Karpas-422 (cell line): ENCODE data around the gene IFT25. TPM values are rescaled to one million over a fixed set of nuclear protein-coding genes. Genes with fewer than 3 reads are reported as not detected.
"Not testable (repeated sequence)": the region's sequence is repeated elsewhere in the genome, so short reads cannot be mapped to it uniquely, and the experiment has no call there.

Experiments used
- DNase-seq: peaks from one replicate; pipeline ENCODE4 v3.0.0-alpha.2; 2015
- H2AFZ ChIP-seq: fragments of 200-600 bp; sonication (generic); 2 replicates; pipeline ENCODE4 v1.6.1; 2014; ENCODE audit warnings: antibody characterized with exemption, low read length, mixed read lengths
- H3K27ac ChIP-seq: fragments of 200-600 bp; sonication (generic); 2 replicates; pipeline ENCODE4 v1.5.1; 2014; ENCODE audit warnings: mild to moderate bottlenecking, low read length, moderate library complexity
- H3K27me3 ChIP-seq: fragments of 200-600 bp; sonication (generic); 2 replicates; pipeline ENCODE4 v1.6.1; 2014; ENCODE audit warnings: low read length, mixed read lengths
- H3K36me3 ChIP-seq: fragments of 200-600 bp; sonication (generic); 2 replicates; pipeline ENCODE4 v1.6.1; 2014; ENCODE audit warnings: low read length, mixed read lengths; ENCODE audit not compliant: insufficient read depth
- H3K4me1 ChIP-seq: fragments of 200-600 bp; sonication (generic); 2 replicates; pipeline ENCODE4 v1.6.1; 2014; ENCODE audit warnings: mild to moderate bottlenecking, low read length, mixed read lengths
- H3K4me2 ChIP-seq: fragments of 200-600 bp; sonication (generic); 2 replicates; pipeline ENCODE4 v1.6.1; 2014; ENCODE audit warnings: low read length, low read depth, mild to moderate bottlenecking; ENCODE audit not compliant: poor library complexity, severe bottlenecking
- H3K4me3 ChIP-seq: fragments of 200-600 bp; sonication (generic); 2 replicates; pipeline ENCODE4 v1.5.1; 2014; ENCODE audit warnings: mild to moderate bottlenecking, antibody characterized with exemption, low read length, mixed read lengths
- H3K79me2 ChIP-seq: fragments of 200-600 bp; sonication (generic); 2 replicates; pipeline ENCODE4 v1.6.1; 2014; ENCODE audit warnings: mild to moderate bottlenecking, low read length, mixed read lengths
- H3K9ac ChIP-seq: fragments of 200-600 bp; sonication (generic); 2 replicates; pipeline ENCODE4 v1.6.0; 2014; ENCODE audit warnings: low read length
- H3K9me2 ChIP-seq: fragments of 200-600 bp; sonication (generic), shearing (Covaris generic); replicated peaks from 2 replicates; pipeline ENCODE4 v1.6.0; 2014; ENCODE audit warnings: mild to moderate bottlenecking, low read length, moderate library complexity; ENCODE audit not compliant: insufficient read depth
- H3K9me3 ChIP-seq: fragments of 300-700, 200-600 bp; sonication (generic); 2 replicates; pipeline ENCODE4 v1.6.1; 2014; ENCODE audit warnings: low read length, mixed read lengths
- H4K20me1 ChIP-seq: fragments of 200-600 bp; sonication (generic); 2 replicates; pipeline ENCODE4 v1.6.1; 2014; ENCODE audit warnings: mild to moderate bottlenecking, antibody characterized with exemption, low read length, low read depth; ENCODE audit not compliant: insufficient read depth
- total RNA-seq: library from RNA; depleted of rRNA; stranded (reverse); fragments of >200 nt; shearing (Covaris generic); gene quantifications from 2 replicates; pipeline ENCODE4 v1.2.3, GENCODE V29; 2014; ENCODE audit warnings: low replicate concordance; rRNA removed

Gene IFT25
- total RNA-seq, 1 experiment from 2014 or later, result 102 TPM

- Histone ChIP-seq H3K27me3 (no peaks in the 10 kb centered on the region), H4K20me1 (no peaks in the 10 kb centered on the region), H3K79me2 (no peaks in the 10 kb centered on the region), H3K9ac (no peak overlapping the region), H3K27ac (no peak overlapping the region), H3K4me3 (no peak overlapping the region), H3K36me3 (peaks cover 22% of the 10 kb centered on the region), H2AFZ (no peak overlapping the region), H3K4me2 (no peak overlapping the region), H3K9me2 (no peaks in the 10 kb centered on the region), H3K9me3 (no peaks in the 10 kb centered on the region), H3K4me1 (peaks cover 21% of the 10 kb centered on the region)
- peak; percentile 81 for DNase-seq
Observed at GRCh38 chr1:53878492-53879105, 66.9 kb downstream of the IFT25 start.

- not testable (repeated sequence) for H3K9me2 ChIP-seq, H3K4me2 ChIP-seq, H2AFZ ChIP-seq, DNase-seq, H3K27me3 ChIP-seq, H3K27ac ChIP-seq, H4K20me1 ChIP-seq, H3K9me3 ChIP-seq, H3K4me3 ChIP-seq, H3K9ac ChIP-seq, H3K79me2 ChIP-seq
- Histone ChIP-seq H3K4me1 (peaks cover 45% of the 10 kb centered on the region), H3K36me3 (peaks cover 16% of the 10 kb centered on the region; the same call in 1 of the 2 replicates)
Observed at GRCh38 chr1:53875150-53875549, 70.3 kb downstream of the IFT25 start.

GRCh38 chr1:53871773-53872484 lies 73.6 kb downstream of the IFT25 start:
- Histone ChIP-seq H3K36me3 (peaks cover 11% of the 10 kb centered on the region; the same call in 1 of the 2 replicates), H4K20me1 (no peaks in the 10 kb centered on the region), H2AFZ (peak overlapping the region; percentile 23; the same call in 1 of the 2 replicates), H3K9me3 (no peaks in the 10 kb centered on the region), H3K4me1 (peaks cover 60% of the 10 kb centered on the region), H3K27me3 (no peaks in the 10 kb centered on the region), H3K27ac (peak overlapping the region; percentile 91), H3K4me2 (peak overlapping the region; percentile 55), H3K9ac (peak overlapping the region; percentile 22), H3K9me2 (no peaks in the 10 kb centered on the region), H3K79me2 (no peaks in the 10 kb centered on the region), H3K4me3 (peak overlapping the region; percentile 17; the same call in 1 of the 2 replicates)
- peak; percentile 56 for DNase-seq

Other genes starting within 250 kb of the IFT25 start
- not detected in 2 replicates for gene GLIS1, start 206.5 kb downstream of the IFT25 start, total RNA-seq
- 36.7 and 130 TPM in 2 replicates for gene NDC1, start 107.4 kb downstream of the IFT25 start, total RNA-seq
- 46.5 and 87.4 TPM in 2 replicates for gene YIPF1, start 55.9 kb downstream of the IFT25 start, total RNA-seq
- not detected in 2 replicates for gene DIO1, start 51.5 kb downstream of the IFT25 start, total RNA-seq
- 37.7 and 50.1 TPM in 2 replicates for gene LRRC42, start 651 bp upstream of the IFT25 start, total RNA-seq
- gene LDLRAD1, start 72.5 kb upstream of the IFT25 start, total RNA-seq, result not detected in 2 replicates
- 168 and 261 TPM in 2 replicates for gene TMEM59, start 107.5 kb upstream of the IFT25 start, total RNA-seq
- gene TCEANC2, start 107.9 kb upstream of the IFT25 start, total RNA-seq, result 5.3 and 10.6 TPM in 2 replicates
- gene CDCP2, start 207.3 kb upstream of the IFT25 start, total RNA-seq, result not detected in 2 replicates